Skin epidermis (tissue), 12 donors: Measurements from ENCODE around the gene FAM187B.

ENCODE experiments used
- H3K27ac ChIP-seq, 21 experiments: fragments of 200-600 bp; sonication (generic) in 11 of 21; one replicate each; pipeline ENCODE4 v1.5.0; 2020; ENCODE audit warnings: mild to moderate bottlenecking in 3 of 21, inconsistent platforms in 2 of 21, moderate library complexity in 2 of 21
- H3K4me3 ChIP-seq, 7 experiments: fragments of 200-600 bp; sonication (generic) in 2 of 7; one replicate each; pipeline ENCODE4 v1.5.0; 2020; ENCODE audit warnings: inconsistent platforms in 2 of 7, mild to moderate bottlenecking in 2 of 7, moderate library complexity in 1 of 7

Gene FAM187B

DNA sequence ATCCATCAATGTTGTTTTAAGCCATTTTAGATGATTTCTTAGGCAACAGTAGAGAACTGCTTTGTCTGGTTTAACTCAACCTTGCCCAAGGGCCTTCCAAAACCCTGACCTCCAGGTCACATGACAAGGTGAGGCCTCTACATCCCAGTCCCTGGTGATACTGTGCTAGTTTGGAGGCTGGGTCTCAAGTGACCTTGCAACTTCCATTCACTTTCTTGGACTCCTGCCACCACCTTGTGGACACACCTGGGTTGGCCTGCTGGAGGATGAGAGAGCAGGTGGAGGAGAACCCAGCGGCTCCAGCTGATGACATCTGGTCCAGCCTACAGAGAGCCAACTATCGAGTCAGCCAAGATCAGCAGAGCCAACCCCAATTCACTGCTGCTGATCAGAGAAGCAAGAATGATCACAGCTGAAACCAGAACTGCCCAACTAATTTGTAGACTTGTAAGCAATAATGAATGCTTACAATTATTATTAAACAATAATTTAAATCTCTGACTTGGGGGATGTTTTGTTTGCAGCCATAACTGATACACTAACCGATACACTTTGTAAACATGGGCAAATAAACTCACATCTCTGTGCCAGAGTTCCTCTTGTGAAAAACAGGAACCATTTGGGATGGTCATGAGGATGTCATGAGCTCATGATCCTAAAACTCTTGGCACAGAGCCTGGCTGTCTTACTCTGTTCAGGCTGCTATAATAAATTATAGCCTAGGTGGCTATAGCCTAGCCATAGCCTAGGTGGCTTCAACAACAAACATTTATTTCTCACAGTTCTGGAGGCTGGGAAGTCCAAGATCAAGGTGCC lies 11.5 kb downstream of the FAM187B start:
- peak overlapping the region in 6 of 21 experiments; percentile 10 to 60 (median 40) for H3K27ac ChIP-seq
- no peak overlapping the region for H3K4me3 ChIP-seq

DNA sequence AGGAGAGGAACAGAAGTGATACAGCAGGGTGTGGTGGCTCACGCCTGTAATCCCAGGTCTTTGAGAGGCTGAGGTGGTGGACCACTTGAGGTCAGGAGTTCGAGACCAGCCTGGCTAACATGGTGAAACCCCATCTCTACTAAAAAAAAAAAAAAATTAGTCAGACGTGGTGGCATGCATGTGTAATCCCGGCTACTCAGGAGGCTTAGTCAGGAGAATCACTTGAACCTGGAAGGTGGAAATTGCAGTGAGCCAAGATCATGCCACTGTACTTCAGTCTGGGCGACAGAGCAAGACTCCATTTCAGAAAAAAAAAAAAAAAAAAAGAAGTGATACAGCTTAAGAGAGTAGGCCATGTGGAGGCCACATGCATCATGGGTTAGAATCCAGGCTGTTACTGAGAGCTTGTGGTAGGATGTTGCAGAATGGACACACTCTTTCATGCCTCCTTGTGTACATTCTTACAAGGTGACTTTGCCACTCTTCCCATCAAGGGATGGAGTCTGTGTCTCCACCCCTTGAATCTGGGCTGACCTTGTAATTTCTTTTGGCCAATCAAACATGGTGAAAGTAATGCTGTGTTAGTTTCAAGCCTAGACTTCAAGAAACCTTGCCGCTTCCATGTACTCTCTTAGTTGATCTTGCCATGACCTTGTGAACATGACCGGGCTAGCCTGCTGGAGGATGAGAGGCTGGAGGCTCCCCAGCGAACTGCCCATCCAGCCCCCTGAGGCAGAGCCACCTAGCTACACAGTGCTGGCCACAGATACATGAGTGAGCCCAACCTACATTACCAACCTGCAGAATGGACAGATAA lies 12.3 kb downstream of the FAM187B start:
- peak overlapping the region in 4 of 21 experiments; percentile 10 to 60 (median 42) for H3K27ac ChIP-seq
- H3K4me3 ChIP-seq = no peak overlapping the region

DNA sequence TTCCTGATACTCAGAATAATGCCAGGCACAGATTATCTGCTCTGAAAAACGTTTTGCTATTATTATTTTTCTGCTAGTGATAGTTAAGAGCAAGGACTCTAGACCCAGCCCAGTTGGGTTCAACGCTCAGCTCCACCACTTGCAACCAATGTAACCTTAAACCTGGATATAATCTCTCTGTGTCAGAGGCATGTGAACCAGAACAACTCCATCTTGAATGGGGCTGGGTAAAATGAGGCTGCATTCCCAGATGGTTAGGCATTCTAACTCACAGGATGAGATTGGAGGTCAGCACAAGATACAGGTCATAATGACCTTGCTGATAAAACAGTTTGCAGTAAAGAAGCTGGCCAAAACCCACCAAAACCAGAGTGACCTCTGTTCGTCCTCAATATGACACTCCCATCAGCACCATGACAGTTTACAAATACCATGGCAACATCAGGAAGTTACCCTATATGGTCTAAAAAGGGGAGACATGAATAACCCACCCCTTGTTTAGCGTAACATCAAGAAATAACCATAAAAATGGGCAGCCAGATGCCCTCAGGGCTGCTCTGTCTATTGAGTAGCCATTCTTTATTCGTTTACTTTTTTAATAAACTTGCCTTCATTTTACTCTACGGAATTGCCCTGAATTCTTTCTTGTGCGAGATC lies 13.6 kb downstream of the FAM187B start:
- H3K27ac ChIP-seq = peak overlapping the region in 8 of 21 experiments; percentile 16 to 94 (median 88)

DNA sequence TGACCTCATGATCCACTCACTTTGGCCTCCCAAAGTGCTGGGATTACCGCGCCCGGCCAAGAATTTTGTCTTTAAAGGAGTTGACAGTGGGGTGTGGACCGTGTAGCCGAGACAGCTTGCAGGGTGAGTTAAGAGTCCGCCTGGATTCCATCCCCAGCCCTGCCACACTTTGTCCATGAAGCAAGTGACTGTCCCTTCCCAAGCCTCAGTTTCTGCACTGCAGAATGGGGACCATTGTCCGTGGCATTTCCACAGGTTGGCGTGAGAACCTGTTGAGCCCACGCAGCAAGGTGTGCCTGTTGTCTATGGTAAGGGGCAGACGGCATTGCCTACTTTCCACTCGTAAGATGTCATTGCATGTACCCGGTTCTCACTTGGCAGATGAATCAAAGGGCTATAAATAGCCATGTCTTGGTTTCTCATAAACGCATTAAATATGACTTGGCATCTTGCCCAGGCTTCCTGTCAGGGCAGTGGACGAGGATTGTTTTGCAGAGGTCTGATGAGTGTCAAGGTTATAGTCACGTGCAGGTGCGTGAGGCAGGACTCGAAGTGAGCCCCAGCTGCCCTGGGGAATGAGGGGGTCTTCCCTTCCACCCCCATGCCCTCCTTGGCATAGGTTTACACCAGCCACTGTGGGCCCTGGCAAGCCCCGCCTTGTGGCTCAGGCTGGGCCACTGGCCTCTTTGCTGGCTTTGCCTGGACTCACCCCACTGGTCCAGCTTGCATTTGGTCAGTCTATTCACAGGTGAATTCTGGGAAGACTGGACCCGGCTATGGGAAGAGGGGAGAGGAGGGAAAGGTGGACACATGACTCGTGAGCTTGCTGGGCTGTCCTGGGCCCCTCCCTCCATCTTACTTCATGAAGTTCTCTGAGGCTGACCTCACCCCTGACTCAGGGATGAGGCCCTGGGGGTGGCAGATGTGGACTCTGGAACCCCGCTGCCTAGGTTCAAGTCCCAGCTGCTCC lies 14.6 kb downstream of the FAM187B start:
- peak overlapping the region in 20 of 21 experiments; percentile 16 to 94 (median 76) for H3K27ac ChIP-seq
- no peak overlapping the region for H3K4me3 ChIP-seq

More for the DNA sequence above, 13.6 kb downstream of the FAM187B start:
- H3K4me3 ChIP-seq = no peak overlapping the region

DNA sequence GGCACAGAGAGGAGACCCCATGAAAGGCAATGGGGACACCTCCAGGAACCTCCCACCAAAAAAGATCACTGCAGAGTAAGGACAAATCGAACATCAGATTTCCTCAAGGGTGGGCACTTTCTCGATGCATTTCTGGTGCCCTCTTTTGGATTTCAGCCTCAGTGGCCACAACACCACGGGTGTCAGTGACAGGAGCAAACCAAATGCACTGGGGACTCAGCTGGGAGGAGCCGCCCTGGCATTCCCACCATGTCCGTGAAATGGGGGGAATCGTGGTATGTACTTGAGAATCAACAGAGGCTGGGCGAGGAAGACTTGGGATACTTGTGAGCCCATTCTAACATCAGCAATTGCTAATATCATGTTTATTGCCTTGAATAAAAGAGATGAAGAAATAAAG lies 16.3 kb downstream of the FAM187B start:
- H3K27ac ChIP-seq = peak overlapping the region in 20 of 21 experiments; percentile 15 to 94 (median 76)
- H3K4me3 ChIP-seq = no peak overlapping the region

DNA sequence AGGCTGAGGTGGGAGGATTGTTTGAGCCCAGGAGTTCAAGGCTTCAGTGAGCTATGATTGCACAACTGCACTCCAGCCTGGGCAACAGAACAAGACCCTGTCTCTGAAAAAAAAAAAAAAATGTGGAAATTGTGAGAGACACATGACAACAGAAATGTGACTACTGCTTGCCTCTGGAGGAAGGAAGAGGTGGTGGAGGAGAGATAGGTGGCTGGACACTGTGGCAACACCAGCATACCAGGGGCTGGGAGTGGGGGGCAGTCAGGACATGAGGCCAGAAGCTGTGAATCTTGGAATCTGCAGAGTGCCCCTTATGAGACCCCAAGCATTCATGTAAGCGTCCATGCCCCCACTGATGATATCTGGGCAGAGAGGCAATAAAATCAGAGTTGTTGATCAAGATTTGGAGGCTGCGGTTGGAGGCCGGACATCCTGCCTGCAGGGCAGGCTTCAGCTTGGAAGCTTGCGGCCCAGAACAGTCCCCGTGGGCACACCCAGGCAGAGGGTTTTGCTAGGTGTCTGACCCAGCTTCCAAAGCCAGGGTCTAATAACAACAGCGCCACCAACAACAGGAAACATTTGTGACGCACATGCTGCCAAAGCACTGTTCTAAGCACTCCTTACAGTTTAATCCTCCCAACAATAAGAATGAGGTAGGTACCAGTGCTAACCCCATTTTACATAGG lies 16.9 kb downstream of the FAM187B start:
- Histone ChIP-seq H3K27ac (peak overlapping the region in 20 of 21 experiments; percentile 15 to 94 (median 76)), H3K4me3 (no peak overlapping the region)

DNA sequence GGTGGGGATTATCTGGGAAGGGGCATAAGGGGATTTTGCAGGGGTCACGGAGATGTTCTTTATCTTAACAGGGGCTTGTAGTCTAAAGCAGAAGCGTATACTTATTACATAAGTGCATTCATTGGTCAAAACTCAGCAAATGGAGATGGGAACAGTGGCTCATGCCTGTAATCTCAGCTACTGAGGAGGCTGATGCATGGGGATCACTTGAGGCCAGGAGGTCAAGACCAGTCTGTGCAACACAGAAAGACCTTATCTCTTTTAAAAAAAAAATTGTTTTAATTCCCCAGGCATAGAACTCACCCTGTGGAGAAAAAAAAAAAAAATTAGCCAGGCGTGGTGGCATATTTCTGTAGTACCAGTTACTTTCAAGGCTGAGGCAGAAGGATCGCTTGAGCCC lies 18.9 kb downstream of the FAM187B start:
- H3K27ac ChIP-seq = peak overlapping the region in 4 of 21 experiments; percentile 2 to 89 (median 56)
- H3K4me3 ChIP-seq = no peak overlapping the region

DNA sequence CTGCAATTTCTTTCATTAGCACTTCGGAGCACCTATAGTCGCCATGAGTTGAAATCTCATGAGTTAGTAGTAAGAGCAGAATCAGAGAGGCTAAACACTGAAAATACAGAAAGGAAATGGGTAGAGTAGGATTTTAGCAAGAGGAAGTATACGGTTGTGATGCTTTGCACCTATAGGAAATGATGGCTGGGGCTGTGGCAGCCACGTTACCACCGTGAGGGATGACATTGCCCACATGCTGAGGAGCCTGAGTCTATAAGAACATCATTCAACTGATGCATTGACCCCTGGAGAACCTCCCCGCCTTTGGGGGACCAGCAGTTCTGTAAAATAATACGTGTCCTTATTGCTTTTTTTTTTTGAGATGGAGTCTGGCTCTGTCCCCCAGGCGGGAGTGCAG lies 20.4 kb downstream of the FAM187B start:
- Histone ChIP-seq H3K4me3 (no peak overlapping the region), H3K27ac (peak overlapping the region in 3 of 21 experiments; percentile 55 to 87 (median 82))

DNA sequence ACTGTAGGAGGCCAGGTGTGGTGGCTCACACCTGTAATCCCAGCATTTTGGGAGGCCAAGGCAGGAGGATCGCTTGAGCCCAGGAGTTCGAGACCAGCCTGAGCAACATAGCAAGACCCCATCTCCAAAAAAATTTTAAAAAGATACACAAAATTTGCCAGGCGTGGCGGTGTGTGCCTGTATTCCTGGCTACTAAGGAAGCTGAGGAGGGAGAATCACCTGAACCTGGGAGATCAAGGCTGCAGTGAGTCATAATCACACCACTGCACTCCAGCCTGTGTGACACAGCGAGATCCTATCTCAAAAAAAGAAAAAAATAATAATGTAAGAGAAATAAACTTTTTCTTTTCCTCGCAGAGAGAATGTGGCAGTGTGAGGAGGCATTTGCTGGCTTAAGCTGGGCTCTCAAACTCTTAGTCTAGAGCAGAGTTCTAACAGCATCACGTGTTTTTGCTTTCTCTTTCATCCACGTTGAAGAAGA lies 21.1 kb downstream of the FAM187B start:
- peak overlapping the region in 12 of 21 experiments; percentile 12 to 87 (median 64) for H3K27ac ChIP-seq
- no peak overlapping the region for H3K4me3 ChIP-seq

DNA sequence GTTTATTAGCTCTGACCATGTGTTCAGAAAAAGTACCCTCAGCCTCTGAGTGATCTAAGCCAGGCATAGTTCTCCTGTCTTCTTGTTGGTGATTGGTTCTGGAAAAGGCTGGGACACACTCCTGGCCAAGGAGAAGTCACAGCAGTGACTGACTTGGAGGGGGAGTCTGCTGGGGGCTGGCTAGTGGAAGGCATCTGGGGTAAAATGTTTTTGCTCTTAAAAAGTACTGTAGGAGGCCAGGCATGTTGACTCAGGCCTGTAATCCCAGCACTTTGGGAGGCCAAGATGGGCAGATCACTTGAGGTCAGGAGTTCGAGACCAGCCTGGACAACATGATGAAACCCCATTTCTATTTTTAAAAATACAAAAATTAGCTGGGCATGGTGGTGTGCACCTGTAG lies 21.7 kb downstream of the FAM187B start:
- H3K27ac ChIP-seq = peak overlapping the region in 13 of 21 experiments; percentile 12 to 87 (median 60)

DNA sequence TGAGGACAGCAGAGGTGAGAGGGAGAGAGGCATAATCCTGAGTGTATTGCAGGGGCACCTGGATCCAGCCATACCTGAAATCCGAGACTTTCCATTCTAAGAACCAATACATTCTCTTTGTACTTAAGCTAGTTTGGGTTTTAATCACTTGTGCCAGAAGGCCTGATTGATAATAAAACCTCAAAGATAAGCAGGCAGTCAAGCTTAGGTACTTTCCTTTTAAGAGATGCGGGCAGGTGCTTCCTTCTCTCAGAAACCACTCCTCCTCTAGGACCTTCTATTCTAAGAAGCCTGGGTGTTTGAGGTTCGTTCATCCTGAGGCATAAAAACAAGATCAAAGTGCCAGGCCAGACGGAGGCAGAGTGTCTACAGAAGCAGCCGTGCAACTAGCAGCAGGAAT lies 22.2 kb downstream of the FAM187B start:
- H3K4me3 ChIP-seq = no peak overlapping the region
- H3K27ac ChIP-seq = peak overlapping the region in 11 of 21 experiments; percentile 42 to 87 (median 69)

More for the DNA sequence above, 21.7 kb downstream of the FAM187B start:
- H3K4me3 ChIP-seq = no peak overlapping the region

DNA sequence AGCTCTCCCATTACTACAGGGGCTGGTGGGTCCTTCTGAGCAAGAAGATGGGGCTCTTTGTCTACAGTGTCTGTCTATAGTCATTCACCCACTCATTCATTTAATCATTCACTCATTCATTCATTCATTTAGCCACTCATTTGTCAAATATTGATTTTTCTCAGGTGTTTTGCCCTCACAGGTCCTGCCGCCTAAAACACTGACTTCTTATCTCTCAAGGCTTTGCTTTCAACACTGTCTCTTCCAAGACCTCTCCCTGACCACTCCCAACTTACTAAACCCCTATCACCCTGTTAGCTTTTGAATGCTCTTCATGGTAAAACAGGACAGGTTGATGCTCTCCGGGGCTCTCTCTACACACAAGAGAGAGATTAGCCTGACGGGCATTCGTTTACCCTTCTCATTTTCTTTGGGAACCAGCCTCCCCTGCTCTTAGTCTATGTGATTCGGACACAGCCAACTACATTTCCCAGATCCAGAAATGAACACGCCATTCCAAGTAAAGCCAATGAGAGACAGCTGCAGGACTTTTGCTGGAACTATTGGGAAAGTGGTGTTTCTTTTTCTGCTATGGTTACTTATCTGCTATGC lies 22.7 kb downstream of the FAM187B start:
- peak overlapping the region in 12 of 21 experiments; percentile 17 to 87 (median 46) for H3K27ac ChIP-seq
- no peak overlapping the region for H3K4me3 ChIP-seq

DNA sequence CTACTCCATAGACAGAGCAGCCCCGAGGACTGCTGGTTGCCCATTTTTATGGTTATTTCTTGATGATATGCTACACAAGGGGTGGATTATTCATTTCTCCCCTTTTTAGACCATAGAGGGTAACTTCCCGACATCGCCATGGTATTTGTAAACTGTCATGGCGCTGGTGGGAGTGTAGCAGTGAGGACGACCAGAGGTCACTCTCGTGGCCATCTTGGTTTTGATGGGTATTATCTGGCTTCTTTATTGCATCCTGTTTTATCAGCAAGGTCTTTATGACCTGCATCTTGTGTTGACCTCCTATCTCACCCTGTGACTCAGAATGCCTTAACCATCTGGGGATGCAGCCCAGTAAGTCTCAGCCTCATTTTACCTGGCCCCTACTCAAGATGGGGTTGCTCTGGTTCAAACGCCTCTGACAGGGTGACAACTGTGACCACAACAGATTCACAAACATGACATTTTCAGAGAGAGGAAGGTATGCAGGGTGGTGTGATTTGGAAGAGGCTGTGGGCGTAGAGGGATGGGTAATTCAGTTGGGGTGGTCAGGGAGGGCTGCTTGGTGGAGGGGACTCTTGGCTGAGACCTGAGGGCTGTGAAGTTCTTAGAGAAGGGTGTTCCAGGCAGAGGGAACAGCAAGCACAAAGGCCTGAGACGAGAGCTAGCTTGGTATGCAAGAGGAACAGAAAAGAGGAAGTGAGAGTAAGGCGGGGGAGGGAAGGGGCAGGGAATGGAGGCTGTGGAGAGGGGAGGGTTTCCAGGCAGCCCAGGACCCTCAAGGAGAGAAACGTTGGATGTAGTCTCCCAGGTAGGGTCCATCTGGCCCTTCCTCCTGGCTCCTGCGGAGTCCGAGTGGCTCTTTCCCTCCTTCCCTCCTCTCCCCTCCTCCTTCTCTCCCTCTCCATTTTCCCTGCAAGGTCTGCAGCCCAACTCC lies 23.5 kb downstream of the FAM187B start:
- Histone ChIP-seq H3K27ac (peak overlapping the region in 12 of 21 experiments; percentile 7 to 87 (median 46)), H3K4me3 (no peak overlapping the region)

DNA sequence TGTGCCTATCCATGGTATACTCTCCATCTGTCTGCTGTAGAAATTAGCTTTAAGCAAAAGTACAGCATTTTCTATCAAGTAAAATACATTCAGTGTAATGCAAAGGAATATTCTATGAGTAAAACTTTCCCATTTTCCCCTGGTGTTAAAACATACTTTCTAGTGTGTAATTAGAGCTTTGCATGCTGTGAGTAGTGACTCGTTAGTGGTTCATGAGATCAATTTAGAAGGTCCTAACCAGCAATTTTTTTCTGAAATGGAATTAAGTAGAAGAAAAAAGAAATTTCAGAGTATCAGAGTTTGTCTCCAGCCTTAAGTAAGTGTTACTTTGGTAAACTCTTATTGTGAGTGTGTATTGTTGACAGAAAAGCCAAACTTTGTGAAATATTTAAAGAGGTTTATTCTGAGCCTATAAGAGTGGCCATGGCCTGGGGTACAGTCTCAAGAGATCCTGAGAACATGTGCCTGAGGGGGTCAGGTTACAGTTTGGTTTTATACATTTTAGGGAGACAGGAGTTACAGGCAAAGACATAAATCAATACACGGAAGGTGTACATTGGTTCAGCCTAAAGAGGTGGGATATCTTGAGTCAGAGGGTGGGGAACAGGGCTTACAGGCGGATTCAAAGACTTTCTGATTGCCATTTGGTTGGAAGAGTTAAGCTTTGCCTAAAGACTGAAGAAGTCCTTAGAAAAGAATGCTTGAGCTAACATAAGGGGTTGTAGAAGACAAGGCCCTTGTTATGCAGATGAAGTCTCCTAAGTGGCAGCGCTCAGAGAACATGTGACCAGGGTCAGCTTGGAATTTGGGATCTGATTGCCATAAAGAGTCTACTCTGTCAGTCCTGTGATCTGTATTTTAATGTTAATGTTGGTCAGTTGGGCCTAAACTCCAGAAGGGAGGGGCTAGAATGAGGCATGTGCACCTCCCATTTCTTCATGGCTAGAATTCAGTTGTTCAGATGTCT lies 25.5 kb downstream of the FAM187B start:
- H3K27ac ChIP-seq = peak overlapping the region in 2 of 21 experiments; percentile 8 to 87
- no peak overlapping the region for H3K4me3 ChIP-seq

DNA sequence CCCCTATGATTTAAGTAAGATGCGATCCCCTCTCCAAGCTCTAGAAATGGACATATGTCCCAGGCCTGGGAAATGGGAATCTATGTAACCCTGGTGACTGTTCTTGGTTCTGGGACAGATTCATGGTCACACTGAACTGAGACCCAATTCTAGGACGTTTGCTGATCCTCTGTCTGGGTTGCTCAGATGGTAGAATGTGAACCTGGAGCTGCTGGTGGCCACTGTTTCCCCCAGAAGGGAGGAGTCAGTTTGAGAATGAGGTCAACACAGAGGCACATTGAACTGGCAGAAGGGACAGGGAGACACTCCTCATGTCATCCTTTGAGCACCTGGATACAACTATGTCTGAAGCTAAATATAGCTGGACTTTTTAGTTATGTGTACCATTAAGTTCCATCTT lies 29.1 kb downstream of the FAM187B start:
- H3K27ac ChIP-seq = no peak overlapping the region
- no peak overlapping the region for H3K4me3 ChIP-seq
